ENCODE measurements around the gene ZNF287. TPM values are rescaled to one million over a fixed set of nuclear protein-coding genes. Genes with fewer than 3 reads are reported as not detected.
"Not testable (repeated sequence)": the region's sequence is repeated elsewhere in the genome, so short reads cannot be mapped to it uniquely, and the experiment has no call there.

Gene ZNF287
- total RNA-seq, 1 experiment from 2014 or later = 10.0 TPM

DNA sequence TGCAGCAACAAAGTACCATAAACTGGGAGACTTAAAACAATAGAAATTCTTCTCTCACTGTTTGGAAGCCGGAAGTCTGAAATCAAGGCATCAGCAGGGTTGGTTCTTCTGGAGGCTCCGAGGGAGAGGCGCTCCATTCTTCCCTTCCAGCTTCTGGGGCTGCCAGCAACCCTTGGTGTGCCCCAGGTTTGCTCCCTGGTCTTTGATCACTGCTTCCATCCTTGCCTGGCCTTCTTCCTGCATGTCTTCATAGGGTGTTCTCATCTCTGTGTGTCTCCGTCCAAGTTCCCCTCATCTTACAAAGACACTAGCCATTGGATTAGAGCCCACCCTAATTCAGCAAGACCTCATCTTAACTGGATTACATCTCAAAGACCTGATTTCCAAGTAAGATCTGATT lies 41.7 kb downstream of the ZNF287 start:
- Histone ChIP-seq H3K4me1 (ENCODE audit: insufficient read depth, low read length, poor library complexity, severe bottlenecking) (no peaks in the 10 kb centered on the region), H3K4me3 (ENCODE audit: low read depth, low read length, poor library complexity, severe bottlenecking) (no peak overlapping the region), H3K27me3 (replicated peaks; ENCODE audit: insufficient read depth, low read depth, low read length, poor library complexity) (peaks cover 32% of the 10 kb centered on the region), H3K27ac (ENCODE audit: low read depth, low read length, poor library complexity, severe bottlenecking) (no peak overlapping the region), H3K36me3 (ENCODE audit: insufficient read depth, low read length, poor library complexity, severe bottlenecking) (no peaks in the 10 kb centered on the region), H3K9me3 (ENCODE audit: low read depth, low read length, poor library complexity, severe bottlenecking) (no peaks in the 10 kb centered on the region)
- intact Hi-C loops (cut with micrococcal nuclease; ENCODE audit: unreplicated experiment) = no loop called here
- no peak for TF ChIP-seq EZH2 (IDR thresholded peaks at IDR 0.05; ENCODE audit: borderline replicate concordance, low read depth, low read length, poor library complexity, severe bottlenecking)
- TF ChIP-seq, protein P1, sequence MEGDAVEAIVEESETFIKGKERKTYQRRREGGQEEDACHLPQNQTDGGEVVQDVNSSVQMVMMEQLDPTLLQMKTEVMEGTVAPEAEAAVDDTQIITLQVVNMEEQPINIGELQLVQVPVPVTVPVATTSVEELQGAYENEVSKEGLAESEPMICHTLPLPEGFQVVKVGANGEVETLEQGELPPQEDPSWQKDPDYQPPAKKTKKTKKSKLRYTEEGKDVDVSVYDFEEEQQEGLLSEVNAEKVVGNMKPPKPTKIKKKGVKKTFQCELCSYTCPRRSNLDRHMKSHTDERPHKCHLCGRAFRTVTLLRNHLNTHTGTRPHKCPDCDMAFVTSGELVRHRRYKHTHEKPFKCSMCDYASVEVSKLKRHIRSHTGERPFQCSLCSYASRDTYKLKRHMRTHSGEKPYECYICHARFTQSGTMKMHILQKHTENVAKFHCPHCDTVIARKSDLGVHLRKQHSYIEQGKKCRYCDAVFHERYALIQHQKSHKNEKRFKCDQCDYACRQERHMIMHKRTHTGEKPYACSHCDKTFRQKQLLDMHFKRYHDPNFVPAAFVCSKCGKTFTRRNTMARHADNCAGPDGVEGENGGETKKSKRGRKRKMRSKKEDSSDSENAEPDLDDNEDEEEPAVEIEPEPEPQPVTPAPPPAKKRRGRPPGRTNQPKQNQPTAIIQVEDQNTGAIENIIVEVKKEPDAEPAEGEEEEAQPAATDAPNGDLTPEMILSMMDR (conservative IDR thresholded peaks at IDR 0.05; ENCODE audit: low read depth, low read length) = no peak
- CTCF ChIA-PET = no interaction called here
- no peak for DNase-seq (ENCODE audit: low spot score)
- no TSS peak for BruUV-seq (replicated peaks)
- POLR2A ChIA-PET (ENCODE audit: low non-redundant PET) = interaction anchor here (0.6 kb wide), 1 partner anchor 138 kb away, joined by 3 read pairs; no protein-coding TSS in a partner anchor

DNA sequence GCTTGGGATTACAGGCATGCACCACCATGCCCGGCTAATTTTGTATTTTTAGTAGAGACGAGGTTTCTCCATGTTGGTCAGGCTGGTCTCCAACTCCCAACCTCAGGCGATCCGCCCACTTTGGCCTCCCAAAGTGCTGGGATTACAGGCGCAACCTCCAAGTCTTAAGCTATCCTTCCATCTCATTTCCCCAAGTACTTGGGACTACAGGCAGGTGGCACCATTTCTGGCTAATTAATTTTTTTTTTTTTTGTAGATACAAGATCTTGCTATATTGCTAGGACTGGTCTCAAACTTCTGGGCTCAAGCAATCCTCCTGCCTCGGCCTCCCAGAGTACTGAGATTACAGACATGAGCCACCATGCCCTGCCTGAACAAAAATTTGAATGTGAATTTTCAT lies 43.4 kb downstream of the ZNF287 start:
- TF ChIP-seq, protein P1 (conservative IDR thresholded peaks at IDR 0.05; ENCODE audit: low read depth, low read length) = peak; percentile 28; the same call in 1 of the 2 replicates

DNA sequence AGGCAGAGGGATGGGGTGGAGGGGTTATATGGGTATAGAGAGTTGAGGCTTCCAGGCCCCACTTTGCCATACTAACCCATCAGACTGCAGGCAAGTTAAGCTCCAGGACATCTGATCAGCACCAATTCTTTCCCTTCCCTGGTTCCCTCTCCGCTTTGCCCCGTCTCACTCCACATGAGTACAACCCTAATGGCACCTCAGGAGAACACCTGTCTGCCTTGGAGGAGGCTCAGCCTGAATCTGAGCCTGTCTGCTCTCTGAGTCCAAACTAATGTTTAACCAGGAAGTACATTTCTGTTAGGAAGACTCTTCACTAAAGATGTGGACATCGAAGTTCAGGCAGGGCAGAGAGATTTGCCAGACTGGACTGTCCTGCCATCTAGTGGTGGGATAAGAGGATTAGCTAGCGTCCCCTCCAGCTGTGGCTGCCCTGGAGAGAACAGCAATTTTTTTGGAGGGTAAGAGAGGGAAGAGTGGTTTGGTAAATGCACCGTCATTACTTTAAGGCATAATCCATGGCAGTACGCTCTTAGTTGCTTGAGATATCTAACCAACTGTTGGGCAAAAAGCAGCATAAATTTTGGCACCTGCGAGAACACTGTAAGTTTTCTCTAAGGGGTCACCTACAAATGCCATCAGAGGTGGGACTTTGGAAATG lies 47.8 kb downstream of the ZNF287 start:
- CTCF ChIA-PET = interaction anchor here (0.6 to 2.0 kb wide), 10 partner anchors 12 to 168 kb away, joined by 3 to 31 read pairs (median 3); partner anchors contain the start of gene CENPV
- H3K27ac ChIP-seq (ENCODE audit: low read depth, low read length, poor library complexity, severe bottlenecking) = no peak overlapping the region
- peaks cover 7% of the 10 kb centered on the region for H3K27me3 ChIP-seq (replicated peaks; ENCODE audit: insufficient read depth, low read depth, low read length, poor library complexity)
- TF ChIP-seq EZH2 (IDR thresholded peaks at IDR 0.05; ENCODE audit: borderline replicate concordance, low read depth, low read length, poor library complexity, severe bottlenecking) = no peak
- TF ChIP-seq, protein P1 (conservative IDR thresholded peaks at IDR 0.05; ENCODE audit: low read depth, low read length) = peak; percentile 90
- no peaks in the 10 kb centered on the region for H3K9me3 ChIP-seq (ENCODE audit: low read depth, low read length, poor library complexity, severe bottlenecking)
- H3K36me3 ChIP-seq (ENCODE audit: insufficient read depth, low read length, poor library complexity, severe bottlenecking) = no peaks in the 10 kb centered on the region
- peaks cover 9% of the 10 kb centered on the region for H3K4me1 ChIP-seq (ENCODE audit: insufficient read depth, low read length, poor library complexity, severe bottlenecking)
- BruUV-seq (replicated peaks) = no TSS peak
- peak; percentile 88 for DNase-seq (ENCODE audit: low spot score)
- POLR2A ChIA-PET (ENCODE audit: low non-redundant PET) = no interaction called here
- intact Hi-C loops (cut with micrococcal nuclease; ENCODE audit: unreplicated experiment) = loop anchor here (1.0 kb wide), 2 partner anchors 68 to 158 kb away; no protein-coding TSS in a partner anchor
- H3K4me3 ChIP-seq (ENCODE audit: low read depth, low read length, poor library complexity, severe bottlenecking) = no peak overlapping the region

More for the DNA sequence above, 43.4 kb downstream of the ZNF287 start:
- H3K9me3 ChIP-seq (ENCODE audit: low read depth, low read length, poor library complexity, severe bottlenecking); POLR2A ChIA-PET (ENCODE audit: low non-redundant PET); H3K27ac ChIP-seq (ENCODE audit: low read depth, low read length, poor library complexity, severe bottlenecking); H3K4me3 ChIP-seq (ENCODE audit: low read depth, low read length, poor library complexity, severe bottlenecking); intact Hi-C loops (cut with micrococcal nuclease; ENCODE audit: unreplicated experiment); DNase-seq (ENCODE audit: low spot score); H3K36me3 ChIP-seq (ENCODE audit: insufficient read depth, low read length, poor library complexity, severe bottlenecking); H3K4me1 ChIP-seq (ENCODE audit: insufficient read depth, low read length, poor library complexity, severe bottlenecking); BruUV-seq (replicated peaks): not testable (repeated sequence)
- H3K27me3 ChIP-seq (replicated peaks; ENCODE audit: insufficient read depth, low read depth, low read length, poor library complexity) = peaks cover 32% of the 10 kb centered on the region
- CTCF ChIA-PET = interaction anchor here (0.6 to 0.9 kb wide), 2 partner anchors 164 to 176 kb away, joined by 3 read pairs; partner anchors contain the start of gene CCDC144A

Data from A673 (cell line).